Osteoblast (primary cell): ENCODE data around the gene NTRK2. TPM values are rescaled to one million over a fixed set of nuclear protein-coding genes. Genes with fewer than 3 reads are reported as not detected.

ENCODE experiments used
- DNase-seq: peaks from one replicate; pipeline ENCODE4 v3.0.0; 2011; ENCODE audit warnings: low spot score, mixed read lengths; ENCODE audit not compliant: insufficient read length; ENCODE audit errors: missing footprints
- H2AFZ ChIP-seq: 2 replicates; pipeline ENCODE4 v1.6.0; 2011; ENCODE audit warnings: mild to moderate bottlenecking, low read length
- H3K27ac ChIP-seq: 2 replicates; pipeline ENCODE4 v1.5.1; 2011; ENCODE audit warnings: mild to moderate bottlenecking, low read depth, low read length, moderate library complexity
- H3K27me3 ChIP-seq: 2 replicates; pipeline ENCODE4 v1.6.0; 2012; ENCODE audit warnings: mild to moderate bottlenecking, control low read depth, inconsistent platforms, low read length, moderate library complexity; ENCODE audit not compliant: insufficient read depth
- H3K36me3 ChIP-seq: 2 replicates; pipeline ENCODE4 v1.5.1; 2011; ENCODE audit warnings: mild to moderate bottlenecking, low read length, control low read depth, moderate library complexity; ENCODE audit not compliant: insufficient read depth
- H3K4me1 ChIP-seq: 2 replicates; pipeline ENCODE4 v1.5.1; 2011; ENCODE audit warnings: mild to moderate bottlenecking, low read length, control low read depth, moderate library complexity; ENCODE audit not compliant: insufficient read depth
- H3K4me2 ChIP-seq: 2 replicates; pipeline ENCODE4 v1.6.0; 2011; ENCODE audit warnings: mild to moderate bottlenecking, low read length; ENCODE audit not compliant: insufficient read depth
- H3K4me3 ChIP-seq: fragments of 200-600 bp; sonication (generic); 3 replicates; pipeline ENCODE4 v1.5.1; 2012; ENCODE audit warnings: mild to moderate bottlenecking, low read length, inconsistent platforms; ENCODE audit not compliant: insufficient read depth
- H3K79me2 ChIP-seq: 2 replicates; pipeline ENCODE4 v1.6.0; 2012; ENCODE audit warnings: mild to moderate bottlenecking, low read length, control low read depth, inconsistent platforms; ENCODE audit not compliant: insufficient read depth
- H3K9me3 ChIP-seq: 2 replicates; pipeline ENCODE4 v1.5.1; 2011; ENCODE audit warnings: low read depth, low read length, control low read depth
- H4K20me1 ChIP-seq: 2 replicates; pipeline ENCODE4 v1.6.0; 2012; ENCODE audit warnings: mild to moderate bottlenecking, low read length, control low read depth; ENCODE audit not compliant: insufficient read depth
- total RNA-seq: library from RNA; depleted of rRNA; stranded (reverse); fragments of >200 nt; gene quantifications from 2 replicates; pipeline ENCODE4 v1.2.3, GENCODE V29; 2012
- TF ChIP-seq, protein P1 (sequence below): IDR thresholded peaks from 2 replicates; pipeline ENCODE4 v1.5.1; 2011; ENCODE audit warnings: mild to moderate bottlenecking, low read depth, low read length, moderate library complexity; ENCODE audit errors: extremely low read depth

The NTRK2 gene
- total RNA-seq, 1 donor, result 3.3 TPM

DNA sequence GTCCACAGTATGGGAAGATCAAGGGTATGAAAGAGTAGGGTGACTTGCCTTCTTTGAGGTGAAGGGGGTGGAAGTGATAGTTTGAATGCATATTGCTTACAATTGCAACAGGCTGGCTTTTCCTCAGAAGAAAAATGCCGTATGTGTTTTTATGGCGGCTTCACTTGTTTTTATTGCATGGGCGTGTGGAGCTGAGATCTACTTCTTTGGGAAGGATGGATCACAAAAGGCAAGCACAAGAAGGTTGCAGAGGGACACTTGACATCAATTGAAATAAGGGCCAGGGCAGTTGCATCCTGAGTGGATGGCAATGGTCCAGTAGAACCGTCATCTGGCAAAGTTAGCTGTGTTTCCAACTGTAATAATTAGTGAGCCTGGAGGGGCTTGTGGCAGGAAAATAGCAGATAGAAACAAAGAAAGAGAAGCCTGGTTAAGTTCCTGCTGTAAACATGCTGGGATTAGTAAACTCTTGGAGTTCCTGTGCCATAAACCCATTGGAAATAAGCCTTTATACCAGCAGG, 138.4 kb downstream of the NTRK2 start:
- H4K20me1 ChIP-seq, result no peaks in the 10 kb centered on the region
- H3K79me2 ChIP-seq, result no peaks in the 10 kb centered on the region
- no peaks in the 10 kb centered on the region for H3K9me3 ChIP-seq
- H3K36me3 ChIP-seq, result no peaks in the 10 kb centered on the region
- no peak overlapping the region for H3K4me3 ChIP-seq
- H3K27ac ChIP-seq, result no peak overlapping the region
- no peak overlapping the region for H2AFZ ChIP-seq
- TF ChIP-seq, protein P1, sequence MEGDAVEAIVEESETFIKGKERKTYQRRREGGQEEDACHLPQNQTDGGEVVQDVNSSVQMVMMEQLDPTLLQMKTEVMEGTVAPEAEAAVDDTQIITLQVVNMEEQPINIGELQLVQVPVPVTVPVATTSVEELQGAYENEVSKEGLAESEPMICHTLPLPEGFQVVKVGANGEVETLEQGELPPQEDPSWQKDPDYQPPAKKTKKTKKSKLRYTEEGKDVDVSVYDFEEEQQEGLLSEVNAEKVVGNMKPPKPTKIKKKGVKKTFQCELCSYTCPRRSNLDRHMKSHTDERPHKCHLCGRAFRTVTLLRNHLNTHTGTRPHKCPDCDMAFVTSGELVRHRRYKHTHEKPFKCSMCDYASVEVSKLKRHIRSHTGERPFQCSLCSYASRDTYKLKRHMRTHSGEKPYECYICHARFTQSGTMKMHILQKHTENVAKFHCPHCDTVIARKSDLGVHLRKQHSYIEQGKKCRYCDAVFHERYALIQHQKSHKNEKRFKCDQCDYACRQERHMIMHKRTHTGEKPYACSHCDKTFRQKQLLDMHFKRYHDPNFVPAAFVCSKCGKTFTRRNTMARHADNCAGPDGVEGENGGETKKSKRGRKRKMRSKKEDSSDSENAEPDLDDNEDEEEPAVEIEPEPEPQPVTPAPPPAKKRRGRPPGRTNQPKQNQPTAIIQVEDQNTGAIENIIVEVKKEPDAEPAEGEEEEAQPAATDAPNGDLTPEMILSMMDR, result no peak
- no peaks in the 10 kb centered on the region for H3K4me1 ChIP-seq
- no peak overlapping the region for H3K4me2 ChIP-seq
- no peak for DNase-seq
- no peaks in the 10 kb centered on the region for H3K27me3 ChIP-seq

DNA sequence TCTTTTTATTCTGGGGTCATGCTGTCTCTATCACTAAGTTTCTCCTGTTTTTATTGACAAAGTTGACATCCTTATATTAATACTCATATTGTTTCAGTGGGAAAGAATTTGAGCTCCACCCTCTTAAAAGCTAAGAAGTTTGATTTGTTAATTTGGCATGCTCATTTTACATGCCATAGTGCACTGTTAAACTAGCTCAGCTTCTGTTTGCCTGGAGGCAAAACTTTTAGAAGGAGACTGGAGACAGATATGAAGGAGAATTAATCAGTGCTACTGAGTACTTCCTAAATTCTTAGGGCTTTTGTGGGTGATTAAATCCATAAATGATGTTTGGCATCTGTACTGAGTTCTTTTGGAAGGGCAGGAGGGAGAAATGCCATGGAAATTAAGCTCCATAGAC, 138.9 kb downstream of the NTRK2 start:
- H3K4me3 ChIP-seq, result no peak overlapping the region
- TF ChIP-seq, protein P1, result no peak
- no peak overlapping the region for H3K27ac ChIP-seq
- no peaks in the 10 kb centered on the region for H3K36me3 ChIP-seq
- no peaks in the 10 kb centered on the region for H3K9me3 ChIP-seq
- no peak overlapping the region for H3K4me2 ChIP-seq
- H3K27me3 ChIP-seq, result no peaks in the 10 kb centered on the region
- no peaks in the 10 kb centered on the region for H3K79me2 ChIP-seq
- no peaks in the 10 kb centered on the region for H3K4me1 ChIP-seq
- H2AFZ ChIP-seq, result no peak overlapping the region
- no peak for DNase-seq
- H4K20me1 ChIP-seq, result no peaks in the 10 kb centered on the region

DNA sequence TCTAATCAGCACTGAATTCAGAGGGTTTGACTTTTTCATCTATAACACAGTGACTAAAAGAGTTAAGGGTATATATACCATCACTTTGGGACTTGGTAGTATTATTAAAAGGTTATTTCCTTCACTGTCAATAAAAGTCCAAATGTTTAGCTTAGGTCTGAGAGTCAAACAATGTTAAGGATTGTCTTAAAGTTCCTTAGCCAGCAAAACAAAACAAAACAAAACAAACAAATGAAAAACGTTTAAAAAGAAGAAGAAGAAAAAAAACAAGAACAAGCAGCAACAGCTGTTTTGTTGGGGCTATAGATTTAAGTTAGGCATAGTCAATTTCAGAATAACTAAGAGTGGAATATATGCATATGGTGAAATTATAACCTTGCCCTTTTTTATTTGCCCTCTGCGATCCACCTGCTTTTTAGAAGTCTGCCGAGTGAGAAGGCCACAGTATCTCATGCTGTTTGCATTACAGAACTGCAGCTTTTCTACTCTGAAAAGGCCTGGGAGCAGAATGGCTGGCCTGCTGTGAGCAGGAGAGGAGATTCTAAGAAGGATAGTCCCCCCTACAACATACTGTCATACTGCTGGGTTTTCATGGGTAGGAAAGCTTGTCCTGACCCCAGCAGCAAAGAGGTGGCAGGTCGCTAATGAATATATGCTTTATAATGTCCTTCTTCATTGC, 141.7 kb downstream of the NTRK2 start:
- DNase-seq, result no peak
- Histone ChIP-seq H3K4me3 (no peak overlapping the region), H3K79me2 (no peaks in the 10 kb centered on the region), H3K36me3 (no peaks in the 10 kb centered on the region), H4K20me1 (no peaks in the 10 kb centered on the region), H3K4me2 (no peak overlapping the region), H3K27me3 (no peaks in the 10 kb centered on the region), H2AFZ (no peak overlapping the region), H3K4me1 (no peaks in the 10 kb centered on the region), H3K27ac (no peak overlapping the region), H3K9me3 (no peaks in the 10 kb centered on the region)
- TF ChIP-seq, protein P1, result no peak

DNA sequence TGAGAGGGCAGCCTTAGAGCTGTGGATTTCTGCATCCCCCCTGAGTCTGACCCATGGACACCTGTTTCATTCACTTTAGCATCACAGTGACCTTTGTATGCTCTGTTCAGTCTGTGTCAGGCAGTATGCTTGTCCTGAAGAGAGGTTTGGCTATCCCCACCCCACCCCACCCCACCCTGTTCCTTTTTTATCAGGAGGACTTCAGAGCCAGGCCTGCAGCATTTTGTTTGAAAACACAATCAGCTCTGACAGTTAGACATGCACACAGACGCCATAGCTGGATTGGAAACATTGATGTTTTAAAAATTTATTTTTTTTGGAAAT, 142.2 kb downstream of the NTRK2 start:
- TF ChIP-seq, protein P1, result no peak

More for the DNA sequence above, 142.2 kb downstream of the NTRK2 start:
- Histone ChIP-seq H3K9me3 (no peaks in the 10 kb centered on the region), H3K4me1 (no peaks in the 10 kb centered on the region), H3K4me2 (no peak overlapping the region), H3K4me3 (no peak overlapping the region), H2AFZ (no peak overlapping the region), H3K79me2 (no peaks in the 10 kb centered on the region), H4K20me1 (no peaks in the 10 kb centered on the region), H3K27ac (no peak overlapping the region), H3K36me3 (no peaks in the 10 kb centered on the region), H3K27me3 (no peaks in the 10 kb centered on the region)
- DNase-seq, result no peak
